Small intestine (tissue), 7 donors: ENCODE results near the gene C19orf85. TPM values are rescaled to one million over a fixed set of nuclear protein-coding genes. Genes with fewer than 3 reads are reported as not detected.

ENCODE experiments used
- DNase-seq, 2 donors: peaks; one replicate each; pipeline versions ENCODE4 v3.0.0 to v3.0.0-alpha.2; 2013
- FAIRE-seq: peaks from 2 replicates; lab custom pipeline; 2012; peaks lifted over from hg19 to GRCh38; lab: Jason Lieb, UNC
- H3K27ac ChIP-seq, 3 donors: one replicate each; pipeline ENCODE4 v1.5.1; 2013; ENCODE audit warnings: low read length in 2 of 3, mild to moderate bottlenecking in 2 of 3, control low read depth in 1 of 3, inconsistent platforms in 1 of 3, low read depth in 1 of 3, moderate library complexity in 1 of 3
- H3K27me3 ChIP-seq, 3 donors: one replicate each; pipeline ENCODE4 v1.6.1; 2013; ENCODE audit warnings: low read length in 3 of 3, inconsistent platforms in 1 of 3; ENCODE audit not compliant: control insufficient read depth in 3 of 3, insufficient read depth in 3 of 3
- H3K36me3 ChIP-seq, 3 donors: one replicate each; pipeline ENCODE4 v1.6.1; 2013; ENCODE audit warnings: low read length in 3 of 3, inconsistent platforms in 1 of 3, low read depth in 1 of 3, mild to moderate bottlenecking in 1 of 3, moderate library complexity in 1 of 3; ENCODE audit not compliant: control insufficient read depth in 3 of 3, insufficient read depth in 2 of 3
- H3K4me1 ChIP-seq, 3 donors: one replicate each; pipeline ENCODE4 v1.6.1; 2013; ENCODE audit warnings: low read length in 2 of 3, inconsistent platforms in 1 of 3, low read depth in 1 of 3, mild to moderate bottlenecking in 1 of 3, moderate library complexity in 1 of 3; ENCODE audit not compliant: control insufficient read depth in 3 of 3, insufficient read depth in 2 of 3
- H3K4me3 ChIP-seq, 3 donors: one replicate each; pipeline ENCODE4 v1.5.1; 2013; ENCODE audit warnings: low read length in 3 of 3, control low read depth in 1 of 3, inconsistent platforms in 1 of 3, low read depth in 1 of 3, mild to moderate bottlenecking in 1 of 3, moderate library complexity in 1 of 3
- H3K9me3 ChIP-seq, 2 donors: one replicate each; pipeline ENCODE4 v1.6.1; 2013; ENCODE audit warnings: low read depth in 1 of 2, low read length in 1 of 2; ENCODE audit not compliant: control insufficient read depth in 2 of 2, insufficient read depth in 1 of 2
- WGBS, 3 donors: extraction: QIAGEN DNeasy Blood & Tissue Kit; methylation state at CpG; one replicate each; pipeline ENCODE4 v1.1.7; 2013; 5-methylcytosine and 5-hydroxymethylcytosine counted together
- polyA plus RNA-seq, 4 donors: library from polyadenylated mRNA; stranded (reverse) in 3 of 4; unstranded in 1 of 4; fragments of 200-250 nt in 3 of 4; fragments of 120-200 nt in 1 of 4; gene quantifications; one replicate each; pipeline versions ENCODE4 v1.2.1 to v1.2.3, GENCODE V29; 2013
- donor health status: healthy with polysubstance abuse.
- donor health status: control.
- donor health status: control.
- donor health status: Bipolar disorder and iron deficiency.
- donor health status: healthy.

The C19orf85 gene
- polyA plus RNA-seq, 4 donors = not detected

GRCh38 chr19:55465460-55466240 is 1.1 kb upstream of the C19orf85 start:
- FAIRE-seq (no peak), DNase-seq (no peak)
- H3K27ac ChIP-seq = no peak overlapping the region
- no peak overlapping the region for H3K4me3 ChIP-seq
- 62 to 78% (median 62%) methylated on average over 11 of the region's 11 CpGs for WGBS, 3 donors
- no peaks in the 10 kb centered on the region for H3K36me3 ChIP-seq
- peaks cover 0 to 19% (median 2%) of the 10 kb centered on the region in 3 donors for H3K4me1 ChIP-seq
- H3K9me3 ChIP-seq = no peaks in the 10 kb centered on the region
- H3K27me3 ChIP-seq = peaks cover 0 to 12% (median 0%) of the 10 kb centered on the region in 3 donors

GRCh38 chr19:55464039-55464661 is 401 bp downstream of the C19orf85 start:
- H3K4me1 ChIP-seq = peaks cover 0 to 30% (median 2%) of the 10 kb centered on the region in 3 donors
- no peaks in the 10 kb centered on the region for H3K9me3 ChIP-seq
- H3K27me3 ChIP-seq = peaks cover 0 to 12% (median 0%) of the 10 kb centered on the region in 3 donors
- no peak overlapping the region for H3K27ac ChIP-seq
- 70 to 74% (median 72%) methylated on average over 23 of the region's 23 CpGs for WGBS, 3 donors
- no peaks in the 10 kb centered on the region for H3K36me3 ChIP-seq
- no peak for FAIRE-seq
- no peak for DNase-seq
- H3K4me3 ChIP-seq = no peak overlapping the region

- FAIRE-seq = no peak
- H3K4me3 ChIP-seq = no peak overlapping the region
- peaks cover 0 to 12% (median 0%) of the 10 kb centered on the region in 3 donors for H3K27me3 ChIP-seq
- H3K4me1 ChIP-seq = peaks cover 0 to 30% (median 2%) of the 10 kb centered on the region in 3 donors
- H3K27ac ChIP-seq = no peak overlapping the region
- H3K36me3 ChIP-seq = no peaks in the 10 kb centered on the region
- 72 to 78% (median 75%) methylated on average over 15 of the region's 15 CpGs for WGBS, 3 donors
- no peaks in the 10 kb centered on the region for H3K9me3 ChIP-seq
- no peak for DNase-seq
These were observed 944 bp downstream of the C19orf85 start for GRCh38 chr19:55463583-55464031.

- 79 to 86% (median 80%) methylated on average over 11 of the region's 11 CpGs for WGBS, 3 donors
- Histone ChIP-seq H3K27ac (no peak overlapping the region), H3K36me3 (peaks cover 0 to 3% (median 0%) of the 10 kb centered on the region in 3 donors), H3K4me1 (peaks cover 0 to 25% (median 2%) of the 10 kb centered on the region in 3 donors), H3K27me3 (peaks cover 0 to 12% (median 0%) of the 10 kb centered on the region in 3 donors), H3K4me3 (no peak overlapping the region), H3K9me3 (no peaks in the 10 kb centered on the region)
- no peak for FAIRE-seq
- DNase-seq = no peak
These were observed 1.8 kb downstream of the C19orf85 start for GRCh38 chr19:55462722-55463121.

- H3K27me3 ChIP-seq = peaks cover 0 to 12% (median 0%) of the 10 kb centered on the region in 3 donors
- H3K4me3 ChIP-seq = peak overlapping the region; percentile 51 to 58 (median 51)
- FAIRE-seq (no peak), DNase-seq (peak in 1 of 2 donors; percentile 46)
- H3K27ac ChIP-seq = peak overlapping the region; percentile 12 to 87 (median 42)
- peaks cover 0 to 3% (median 0%) of the 10 kb centered on the region in 3 donors for H3K36me3 ChIP-seq
- H3K4me1 ChIP-seq = peaks cover 0 to 23% (median 2%) of the 10 kb centered on the region in 3 donors
- WGBS, 3 donors = 9 to 12% (median 9%) methylated on average over 22 to 27 of the region's 27 CpGs
- no peaks in the 10 kb centered on the region for H3K9me3 ChIP-seq
These were observed 2.5 kb downstream of the C19orf85 start for GRCh38 chr19:55461974-55462626.

- DNase-seq (peak; percentile 100), FAIRE-seq (peak; percentile 74)
- peak within 1 kb of the TSS; percentile 69 to 96 (median 90) for H3K27ac ChIP-seq
- H3K9me3 ChIP-seq = no peaks in the 10 kb centered on the region
- peaks cover 0 to 23% (median 2%) of the 10 kb centered on the region in 3 donors for H3K4me1 ChIP-seq
- H3K27me3 ChIP-seq = peaks cover 0 to 12% (median 0%) of the 10 kb centered on the region in 3 donors
- H3K36me3 ChIP-seq = peaks cover 0 to 7% (median 0%) of the 10 kb centered on the region in 3 donors
- 1 to 2% (median 1%) methylated on average over 48 to 54 of the region's 54 CpGs for WGBS, 3 donors
- peak within 1 kb of the TSS; percentile 73 to 80 (median 74) for H3K4me3 ChIP-seq
These were observed 3.1 kb downstream of the C19orf85 start, which contains the start of gene ISOC2 for GRCh38 chr19:55461259-55461973. ISOC2 (minus strand) TSS chr19:55461642; CDS start chr19:55456486, 5,156 bp downstream.

- FAIRE-seq (no peak), DNase-seq (peak; percentile 59 to 76)
- H3K9me3 ChIP-seq = no peaks in the 10 kb centered on the region
- 4 to 12% (median 10%) methylated on average over 24 of the region's 24 CpGs for WGBS, 3 donors
- peaks cover 0 to 13% (median 0%) of the 10 kb centered on the region in 3 donors for H3K36me3 ChIP-seq
- H3K27me3 ChIP-seq = peaks cover 0 to 11% (median 0%) of the 10 kb centered on the region in 3 donors
- peak overlapping the region; percentile 73 to 80 (median 74) for H3K4me3 ChIP-seq
- H3K27ac ChIP-seq = peak overlapping the region; percentile 69 to 96 (median 90)
- H3K4me1 ChIP-seq = peaks cover 0 to 23% (median 2%) of the 10 kb centered on the region in 3 donors
These were observed 3.8 kb downstream of the C19orf85 start for GRCh38 chr19:55460670-55461258.
